ENCODE measurements around the gene SUCLG1.

Gene SUCLG1

GRCh38 chr2:84492571-84492970, 33.5 kb upstream of the SUCLG1 start:
- DNase-seq (ENCODE audit: low spot score): no peak
- no peak for TF ChIP-seq CTCF (IDR thresholded peaks at IDR 0.05; ENCODE audit: extremely low read depth, missing control alignments)

- DNase-seq (ENCODE audit: low spot score): no peak
- TF ChIP-seq CTCF (IDR thresholded peaks at IDR 0.05; ENCODE audit: extremely low read depth, missing control alignments): no peak
Observed at GRCh38 chr2:84491741-84492140, 32.7 kb upstream of the SUCLG1 start.

- TF ChIP-seq CTCF (IDR thresholded peaks at IDR 0.05; ENCODE audit: extremely low read depth, missing control alignments): no peak
- DNase-seq (ENCODE audit: low spot score): no peak
Observed at GRCh38 chr2:84491256-84491655, 32.2 kb upstream of the SUCLG1 start.

DNA sequence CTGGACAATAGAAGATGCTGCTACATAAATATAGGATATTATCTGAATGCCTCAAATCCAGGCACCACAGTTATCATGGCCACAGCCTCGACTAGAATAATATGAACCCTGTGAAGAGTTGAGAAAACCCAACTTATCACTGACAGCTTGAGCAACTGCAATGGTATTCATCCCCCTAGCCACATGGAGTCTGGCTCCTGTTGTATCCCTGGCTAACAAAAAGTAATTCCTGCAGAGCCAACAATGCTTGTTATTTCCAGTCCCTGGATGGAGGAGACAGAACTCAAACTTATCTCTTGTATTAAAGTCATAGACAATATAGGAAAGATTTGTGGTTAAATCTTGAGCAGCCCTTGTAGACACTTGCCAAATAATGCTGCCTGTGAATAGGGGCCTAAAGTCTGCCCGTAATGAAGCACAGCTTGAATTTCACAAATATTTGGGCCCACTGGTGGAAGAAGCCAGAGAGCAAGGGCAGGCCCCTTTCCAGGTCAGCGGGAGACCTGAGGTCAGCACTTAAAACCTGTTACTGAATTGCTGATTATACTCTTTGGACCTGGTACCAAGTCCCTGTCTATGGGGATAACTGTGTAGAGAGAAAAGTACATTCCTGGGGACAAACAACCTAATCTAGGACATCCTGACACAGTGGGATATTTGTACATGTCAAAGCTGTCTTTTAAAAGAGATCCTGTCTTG, 28.4 kb upstream of the SUCLG1 start:
- TF ChIP-seq CTCF (IDR thresholded peaks at IDR 0.05; ENCODE audit: extremely low read depth, missing control alignments): no peak

DNA sequence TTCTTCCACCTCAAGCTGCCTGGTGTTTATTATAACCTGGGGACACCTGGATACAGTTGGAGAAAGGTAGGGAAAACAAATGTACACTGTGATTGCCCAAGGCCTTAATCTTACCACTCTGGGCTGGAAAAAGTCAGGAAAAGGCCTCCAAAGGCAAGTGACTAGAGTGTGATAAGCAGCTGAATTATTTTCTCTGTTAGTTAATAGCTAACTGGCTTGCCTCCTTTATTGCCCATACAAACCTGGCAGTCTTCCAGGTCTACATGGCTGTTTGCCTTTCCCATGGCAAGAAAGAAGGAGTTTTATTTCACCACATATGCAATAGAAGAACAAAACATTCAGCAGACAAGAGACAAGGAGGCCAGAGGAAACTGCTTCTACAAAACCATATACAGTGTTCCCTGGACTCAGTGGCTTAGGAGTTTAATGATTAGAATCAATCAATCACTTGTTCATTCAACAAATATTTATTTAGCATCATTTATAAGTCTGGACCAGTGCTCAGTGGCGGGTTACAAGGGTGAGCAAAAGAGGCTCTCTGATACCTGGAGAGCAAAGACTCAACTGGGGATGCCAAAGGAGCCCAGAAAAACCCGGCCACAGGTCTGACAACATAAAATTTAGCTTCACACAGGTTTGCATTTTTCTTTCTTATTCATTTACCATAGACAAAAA, 27.5 kb upstream of the SUCLG1 start:
- TF ChIP-seq CTCF (IDR thresholded peaks at IDR 0.05; ENCODE audit: extremely low read depth, missing control alignments): no peak
- DNase-seq (ENCODE audit: low spot score): no peak

More for the DNA sequence above, 28.4 kb upstream of the SUCLG1 start:
- DNase-seq (ENCODE audit: low spot score): no peak

DNA sequence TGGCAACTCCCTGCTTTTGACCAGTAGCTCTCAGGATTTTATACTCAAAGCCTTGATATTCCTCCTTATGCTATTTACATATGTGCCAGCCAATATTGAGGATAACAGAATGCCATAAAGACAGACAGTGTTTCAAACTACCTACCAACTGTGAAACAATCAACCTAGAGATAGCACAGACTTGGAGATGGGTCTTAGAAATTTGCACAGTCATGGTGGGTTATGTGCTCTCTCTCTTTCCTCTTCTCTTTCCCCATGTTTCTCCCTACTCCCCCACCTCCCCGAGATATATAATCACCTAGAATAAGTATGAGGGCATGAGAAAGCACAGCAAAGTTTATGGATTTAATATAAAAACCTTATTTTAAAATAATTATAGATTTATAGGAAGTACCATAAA, 24.2 kb upstream of the SUCLG1 start:
- DNase-seq (ENCODE audit: low spot score): no peak
- TF ChIP-seq CTCF (IDR thresholded peaks at IDR 0.05; ENCODE audit: extremely low read depth, missing control alignments): no peak

DNA sequence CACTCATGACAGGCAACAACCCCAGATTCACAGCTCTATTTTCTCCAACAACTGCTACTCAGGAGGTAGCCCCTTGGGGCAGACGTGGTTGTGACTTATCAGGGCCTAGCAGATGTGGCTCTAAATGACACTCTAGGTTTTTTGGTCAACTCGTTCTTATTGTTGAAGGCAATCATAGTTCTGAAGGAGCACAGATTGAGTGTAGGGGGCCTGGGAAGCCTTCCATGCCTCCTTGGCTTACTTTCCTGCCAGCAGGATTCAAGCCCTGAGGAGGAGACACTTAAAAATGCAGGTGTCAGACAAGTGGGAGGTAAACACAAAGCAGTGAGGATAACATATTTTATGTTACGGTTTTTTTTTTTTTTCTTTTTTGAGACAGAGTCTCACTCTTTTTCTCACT, 23.5 kb upstream of the SUCLG1 start:
- DNase-seq (ENCODE audit: low spot score): no peak
- no peak for TF ChIP-seq CTCF (IDR thresholded peaks at IDR 0.05; ENCODE audit: extremely low read depth, missing control alignments)
